ENCODE results near the gene DONSON. TPM values are rescaled to one million over a fixed set of nuclear protein-coding genes. Genes with fewer than 3 reads are reported as not detected.

The DONSON gene
- total RNA-seq, 1 experiment from 2014 or later = 9.3 TPM

DNA sequence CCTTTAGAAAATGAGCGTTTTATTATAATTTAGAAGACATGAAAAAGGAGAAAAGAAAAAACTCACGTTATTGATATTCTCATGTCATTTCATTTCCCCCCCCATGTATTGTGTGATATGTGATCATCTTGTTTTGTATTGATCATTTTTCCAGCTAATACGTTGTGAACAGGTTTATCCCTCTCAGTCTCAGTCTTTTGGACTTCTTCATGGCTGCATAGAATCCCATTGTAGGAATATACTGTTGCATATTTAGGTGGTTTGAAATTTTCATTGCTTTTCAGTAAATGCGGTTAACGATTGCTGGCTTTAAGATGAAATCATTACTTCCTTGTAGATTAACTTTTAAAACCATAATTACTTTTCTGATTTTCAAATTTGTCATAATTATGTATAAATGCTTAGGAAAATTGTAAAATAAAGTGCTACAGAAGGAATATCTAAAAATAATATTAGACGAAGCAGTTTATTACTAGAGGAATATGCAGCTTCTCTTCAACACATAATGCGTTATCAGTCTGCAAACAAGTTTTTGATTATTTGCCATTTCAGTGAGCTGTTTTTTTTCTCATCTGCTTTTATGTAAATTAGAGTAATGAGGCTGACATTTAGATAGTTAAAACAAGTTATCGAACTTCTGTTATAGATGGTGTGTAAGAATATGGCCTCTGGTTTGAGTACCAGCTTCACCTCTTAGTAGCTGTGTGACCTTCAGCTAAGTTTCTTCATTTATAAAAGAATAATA lies 43.9 kb downstream of the DONSON start:
- DNase-seq (ENCODE audit: unreplicated experiment) = no peak
- Mint-ChIP-seq H3K4me1 (ENCODE audit: insufficient read depth, unreplicated experiment) (peaks cover 17% of the 10 kb centered on the region), H3K27me3 (ENCODE audit: insufficient read depth, unreplicated experiment) (no peaks in the 10 kb centered on the region), H3K4me3 (ENCODE audit: unreplicated experiment) (peak overlapping the region; percentile 81), H3K36me3 (ENCODE audit: insufficient read depth, unreplicated experiment) (peaks cover 53% of the 10 kb centered on the region), H3K9me3 (ENCODE audit: unreplicated experiment) (no peaks in the 10 kb centered on the region), H3K27ac (ENCODE audit: low read depth, unreplicated experiment) (peak overlapping the region; percentile 39)
- TF ChIP-seq, protein P1, sequence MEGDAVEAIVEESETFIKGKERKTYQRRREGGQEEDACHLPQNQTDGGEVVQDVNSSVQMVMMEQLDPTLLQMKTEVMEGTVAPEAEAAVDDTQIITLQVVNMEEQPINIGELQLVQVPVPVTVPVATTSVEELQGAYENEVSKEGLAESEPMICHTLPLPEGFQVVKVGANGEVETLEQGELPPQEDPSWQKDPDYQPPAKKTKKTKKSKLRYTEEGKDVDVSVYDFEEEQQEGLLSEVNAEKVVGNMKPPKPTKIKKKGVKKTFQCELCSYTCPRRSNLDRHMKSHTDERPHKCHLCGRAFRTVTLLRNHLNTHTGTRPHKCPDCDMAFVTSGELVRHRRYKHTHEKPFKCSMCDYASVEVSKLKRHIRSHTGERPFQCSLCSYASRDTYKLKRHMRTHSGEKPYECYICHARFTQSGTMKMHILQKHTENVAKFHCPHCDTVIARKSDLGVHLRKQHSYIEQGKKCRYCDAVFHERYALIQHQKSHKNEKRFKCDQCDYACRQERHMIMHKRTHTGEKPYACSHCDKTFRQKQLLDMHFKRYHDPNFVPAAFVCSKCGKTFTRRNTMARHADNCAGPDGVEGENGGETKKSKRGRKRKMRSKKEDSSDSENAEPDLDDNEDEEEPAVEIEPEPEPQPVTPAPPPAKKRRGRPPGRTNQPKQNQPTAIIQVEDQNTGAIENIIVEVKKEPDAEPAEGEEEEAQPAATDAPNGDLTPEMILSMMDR (IDR thresholded peaks at IDR 0.05; ENCODE audit: unreplicated experiment) = no peak
- BruUV-seq (replicated peaks) = no TSS peak
- ChIA-PET POLR2A (interaction anchor here (0.6 to 9.0 kb wide), 15 partner anchors 11 to 1301 kb away, joined by 3 to 89 read pairs (median 4); partner anchors contain the start of genes DONSON, IFNAR1 and TMEM50B), CTCF (interaction anchor here (0.6 to 1.5 kb wide), 3 partner anchors 11 to 1136 kb away, joined by 3 read pairs; no protein-coding TSS in a partner anchor)
- intact Hi-C loops (cut with micrococcal nuclease) = no loop called here

- Mint-ChIP-seq H3K27ac (ENCODE audit: low read depth, unreplicated experiment) (peak overlapping the region; percentile 99), H3K27me3 (ENCODE audit: insufficient read depth, unreplicated experiment) (no peaks in the 10 kb centered on the region), H3K4me3 (ENCODE audit: unreplicated experiment) (peak overlapping the region; percentile 81), H3K4me1 (ENCODE audit: insufficient read depth, unreplicated experiment) (peaks cover 17% of the 10 kb centered on the region), H3K9me3 (ENCODE audit: unreplicated experiment) (no peaks in the 10 kb centered on the region), H3K36me3 (ENCODE audit: insufficient read depth, unreplicated experiment) (peaks cover 53% of the 10 kb centered on the region)
- POLR2A ChIA-PET = interaction anchor here (0.6 to 9.0 kb wide), 34 partner anchors 12 to 816 kb away, joined by 3 to 89 read pairs (median 4); partner anchors contain the start of genes DNAJC28, DONSON, IFNAR1 and PAXBP1
- BruUV-seq (replicated peaks) = TSS peak; percentile 35
- TF ChIP-seq, protein P1 (IDR thresholded peaks at IDR 0.05; ENCODE audit: unreplicated experiment) = no peak
- DNase-seq (ENCODE audit: unreplicated experiment) = no peak
- intact Hi-C loops (cut with micrococcal nuclease) = no loop called here
- CTCF ChIA-PET = interaction anchor here (0.6 to 1.1 kb wide), 2 partner anchors 62 to 1134 kb away, joined by 3 read pairs; no protein-coding TSS in a partner anchor
These were observed 44.9 kb downstream of the DONSON start for GRCh38 chr21:33543505-33544129.

GRCh38 chr21:33542640-33543504 lies 45.6 kb downstream of the DONSON start, which contains the start of gene SON:
Gene SON (plus strand): TSS chr21:33543038. CDS start chr21:33543093, 55 bp downstream.
- H3K9me3 Mint-ChIP-seq (ENCODE audit: unreplicated experiment) = no peaks in the 10 kb centered on the region
- intact Hi-C loops (cut with micrococcal nuclease) = no loop called here
- H3K27ac Mint-ChIP-seq (ENCODE audit: low read depth, unreplicated experiment) = peak within 1 kb of the TSS; percentile 99
- peaks cover 17% of the 10 kb centered on the region for H3K4me1 Mint-ChIP-seq (ENCODE audit: insufficient read depth, unreplicated experiment)
- H3K4me3 Mint-ChIP-seq (ENCODE audit: unreplicated experiment) = peak within 1 kb of the TSS; percentile 81
- DNase-seq (ENCODE audit: unreplicated experiment) = peak; percentile 99
- ChIA-PET POLR2A (interaction anchor here (0.6 to 9.0 kb wide), 35 partner anchors 12 to 815 kb away, joined by 3 to 89 read pairs (median 4); partner anchors contain the start of genes CRYZL1, DNAJC28, DONSON and IFNAR1), CTCF (interaction anchor here (1.1 kb wide), 1 partner anchor 63 kb away, joined by 3 read pairs; no protein-coding TSS in a partner anchor)
- BruUV-seq (replicated peaks) = no TSS peak
- peaks cover 53% of the 10 kb centered on the region for H3K36me3 Mint-ChIP-seq (ENCODE audit: insufficient read depth, unreplicated experiment)
- H3K27me3 Mint-ChIP-seq (ENCODE audit: insufficient read depth, unreplicated experiment) = no peaks in the 10 kb centered on the region
- TF ChIP-seq, protein P1 (IDR thresholded peaks at IDR 0.05; ENCODE audit: unreplicated experiment) = no peak
